ENCODE data around the gene DLGAP4. TPM values are rescaled to one million over a fixed set of nuclear protein-coding genes. Genes with fewer than 3 reads are reported as not detected.

DLGAP4 gene
- total and polyA plus RNA-seq, 9 of the 15 experiments (the other 6 are each of a cell fraction or from before 2014, with no cell fraction given), result 0.31 to 34.1 (median 4.5) TPM

GRCh38 chr20:36279362-36279761 lies 26.8 kb upstream of the DLGAP4 start:
- Histone ChIP-seq H2AFZ (ENCODE audit: low read depth, low read length) (no peak overlapping the region), H3K27ac (ENCODE audit: extremely low read depth, low read depth, low read length) (no peak overlapping the region), H3K9me1 (ENCODE audit: control insufficient read depth, insufficient read depth, low read length) (no peaks in the 10 kb centered on the region), H3K27me3 (ENCODE audit: control insufficient read depth in 2 of 2, insufficient read depth in 2 of 2, low read length in 2 of 2) (peaks cover 6 to 50% of the 10 kb centered on the region in 2 experiments; a peak in 4 of 5 replicates), H3K4me2 (ENCODE audit: insufficient read depth, low read length) (no peak overlapping the region), H3K4me3 (no peak overlapping the region), H3K9ac (ENCODE audit: insufficient read depth in 1 of 2, low read depth in 2 of 2, low read length in 2 of 2) (no peak overlapping the region), H4K20me1 (replicated peaks; ENCODE audit: control insufficient read depth, insufficient read depth, low read length) (no peaks in the 10 kb centered on the region), H3K9me3 (replicated peaks; ENCODE audit: control insufficient read depth, insufficient read depth, low read depth, low read length) (no peaks in the 10 kb centered on the region), H3K36me3 (ENCODE audit: control insufficient read depth, insufficient read depth, low read length) (no peaks in the 10 kb centered on the region), H3K4me1 (replicated peaks in 1 of 2; ENCODE audit: control insufficient read depth in 2 of 2, insufficient read depth in 2 of 2, low read length in 2 of 2) (no peaks in the 10 kb centered on the region), H3K79me2 (ENCODE audit: control insufficient read depth, insufficient read depth, low read length) (no peaks in the 10 kb centered on the region)
- TF ChIP-seq MTF1 (CRISPR knock-in tag; IDR thresholded peaks at IDR 0.05; ENCODE audit: borderline replicate concordance) (no peak), NR2C2 (CRISPR knock-in tag; IDR thresholded peaks at IDR 0.05) (no peak), NR2C2 (tag; IDR thresholded peaks at IDR 0.05) (no peak), FOXJ3 (CRISPR knock-in tag; IDR thresholded peaks at IDR 0.05) (no peak), ZFPM2 (CRISPR knock-in tag; IDR thresholded peaks at IDR 0.05) (no peak), SIN3A (IDR thresholded peaks at IDR 0.05; ENCODE audit: borderline replicate concordance in 2 of 2, control insufficient read depth in 1 of 2, low read depth in 2 of 2, low read length in 2 of 2) (no peak), NFATC3 (IDR thresholded peaks at IDR 0.05) (no peak), ZNF197 (CRISPR knock-in tag; IDR thresholded peaks at IDR 0.05; ENCODE audit: low read depth) (no peak), CEBPG (CRISPR knock-in tag; IDR thresholded peaks at IDR 0.05) (no peak), CEBPG (tag; conservative IDR thresholded peaks at IDR 0.05 in 1 of 2, IDR thresholded peaks at IDR 0.05 in 1 of 2) (no peak), KHSRP (IDR thresholded peaks at IDR 0.05) (no peak), NFE2L1 (tag; IDR thresholded peaks at IDR 0.05; ENCODE audit: borderline replicate concordance, low read depth) (no peak), NONO (IDR thresholded peaks at IDR 0.05; ENCODE audit: low read depth in 2 of 2, low read length in 1 of 2) (no peak), MCM2 (IDR thresholded peaks at IDR 0.05; ENCODE audit: low read depth) (no peak)
- BruUV-seq (replicated peaks), result no TSS peak
- WGBS (ENCODE audit: insufficient coverage, low coverage, missing lambda C conversion rate), result 0% methylated on average over 5 of the region's 5 CpGs
- DNase-seq (ENCODE audit: extremely low read depth in 1 of 4, low spot score in 3 of 4), result no peak
- ATAC-seq, result no peak
- intact Hi-C loops (cut with micrococcal nuclease), result no loop called here
- in situ Hi-C loops (cut with MboI), result no loop called here
- ChIA-PET CTCF (ENCODE audit: low intra/inter-chr PET ratio) (no interaction called here), POLR2A (interaction anchor here (0.6 to 1.0 kb wide), 5 partner anchors 25 to 250 kb away, joined by 3 to 4 read pairs (median 3); no protein-coding TSS in a partner anchor)
- no peak for FAIRE-seq

All from K562 (cell line).